ENCODE data around the gene AK8. TPM values are rescaled to one million over a fixed set of nuclear protein-coding genes. Genes with fewer than 3 reads are reported as not detected.
A peak's percentile ranks its signal among the peaks of the same experiment; 100 is the strongest.

Gene AK8
- total RNA-seq, 1 experiment from 2014 or later = 0.88 TPM

- Histone ChIP-seq H3K4me3 (ENCODE audit: low read depth, low read length) (no peak overlapping the region), H3K9me3 (no peaks in the 10 kb centered on the region), H3K36me3 (ENCODE audit: control insufficient read depth, insufficient read depth, low read length) (no peaks in the 10 kb centered on the region), H3K27me3 (replicated peaks; ENCODE audit: control insufficient read depth, insufficient read depth, low read length) (no peaks in the 10 kb centered on the region), H3K4me1 (no peaks in the 10 kb centered on the region; the same call in 1 of the 2 replicates)
- H3K9me3 Mint-ChIP-seq (ENCODE audit: unreplicated experiment) = no peaks in the 10 kb centered on the region
- ChIA-PET CTCF (no interaction called here), POLR2A (no interaction called here)
- DNase-seq = peak in 1 of 2 experiments; percentile 11
- H3K27me3 Mint-ChIP-seq (ENCODE audit: insufficient read depth, unreplicated experiment) = no peaks in the 10 kb centered on the region
- no peak for TF ChIP-seq CTCF (IDR thresholded peaks at IDR 0.05; ENCODE audit: insufficient read depth in 1 of 2, low read depth in 1 of 2, low read length in 1 of 2, severe bottlenecking in 1 of 2, unreplicated experiment in 1 of 2)
- BruUV-seq (replicated peaks) = no TSS peak
- no peaks in the 10 kb centered on the region for H3K36me3 Mint-ChIP-seq (ENCODE audit: insufficient read depth, unreplicated experiment)
- no peak overlapping the region for H3K27ac Mint-ChIP-seq (ENCODE audit: unreplicated experiment)
- intact Hi-C loops (cut with micrococcal nuclease; ENCODE audit: unreplicated experiment) = no loop called here
- H3K4me1 Mint-ChIP-seq (ENCODE audit: low read depth, unreplicated experiment) = peaks cover 5% of the 10 kb centered on the region
- no peak overlapping the region for H3K4me3 Mint-ChIP-seq (ENCODE audit: unreplicated experiment)
Observed at GRCh38 chr9:132745756-132746709, 132.1 kb downstream of the AK8 start.

- Mint-ChIP-seq H3K27me3 (ENCODE audit: insufficient read depth, unreplicated experiment) (no peaks in the 10 kb centered on the region), H3K4me3 (ENCODE audit: unreplicated experiment) (no peak overlapping the region), H3K27ac (ENCODE audit: unreplicated experiment) (no peak overlapping the region), H3K9me3 (ENCODE audit: unreplicated experiment) (no peaks in the 10 kb centered on the region), H3K4me1 (ENCODE audit: low read depth, unreplicated experiment) (peaks cover under 1% of the 10 kb centered on the region), H3K36me3 (ENCODE audit: insufficient read depth, unreplicated experiment) (no peaks in the 10 kb centered on the region)
- no TSS peak for BruUV-seq (replicated peaks)
- no peak for TF ChIP-seq CTCF (IDR thresholded peaks at IDR 0.05; ENCODE audit: insufficient read depth in 1 of 2, low read depth in 1 of 2, low read length in 1 of 2, severe bottlenecking in 1 of 2, unreplicated experiment in 1 of 2)
- no peaks in the 10 kb centered on the region for H3K36me3 ChIP-seq (ENCODE audit: control insufficient read depth, insufficient read depth, low read length)
- intact Hi-C loops (cut with micrococcal nuclease; ENCODE audit: unreplicated experiment) = no loop called here
- H3K9me3 ChIP-seq = no peaks in the 10 kb centered on the region
- H3K27me3 ChIP-seq (replicated peaks; ENCODE audit: control insufficient read depth, insufficient read depth, low read length) = no peaks in the 10 kb centered on the region
- no peak overlapping the region for H3K4me3 ChIP-seq (ENCODE audit: low read depth, low read length)
- ChIA-PET POLR2A (no interaction called here), CTCF (no interaction called here)
- DNase-seq = peak in 1 of 2 experiments; percentile 14
- H3K4me1 ChIP-seq = peaks cover 2% of the 10 kb centered on the region
Observed at GRCh38 chr9:132744881-132745755, 133.0 kb downstream of the AK8 start.

GRCh38 chr9:132743931-132744479 lies 134.1 kb downstream of the AK8 start:
- no peaks in the 10 kb centered on the region for H3K9me3 ChIP-seq
- no peak overlapping the region for H3K4me3 Mint-ChIP-seq (ENCODE audit: unreplicated experiment)
- H3K27me3 Mint-ChIP-seq (ENCODE audit: insufficient read depth, unreplicated experiment) = no peaks in the 10 kb centered on the region
- intact Hi-C loops (cut with micrococcal nuclease; ENCODE audit: unreplicated experiment) = no loop called here
- no peaks in the 10 kb centered on the region for H3K36me3 ChIP-seq (ENCODE audit: control insufficient read depth, insufficient read depth, low read length)
- peak in 1 of 2 experiments; percentile 12 for DNase-seq
- no peak for TF ChIP-seq CTCF (IDR thresholded peaks at IDR 0.05; ENCODE audit: insufficient read depth in 1 of 2, low read depth in 1 of 2, low read length in 1 of 2, severe bottlenecking in 1 of 2, unreplicated experiment in 1 of 2)
- H3K4me1 Mint-ChIP-seq (ENCODE audit: low read depth, unreplicated experiment) = no peaks in the 10 kb centered on the region
- H3K9me3 Mint-ChIP-seq (ENCODE audit: unreplicated experiment) = no peaks in the 10 kb centered on the region
- no peaks in the 10 kb centered on the region for H3K27me3 ChIP-seq (replicated peaks; ENCODE audit: control insufficient read depth, insufficient read depth, low read length)
- CTCF ChIA-PET = no interaction called here
- POLR2A ChIA-PET = no interaction called here
- no peaks in the 10 kb centered on the region for H3K36me3 Mint-ChIP-seq (ENCODE audit: insufficient read depth, unreplicated experiment)
- no peak overlapping the region for H3K27ac Mint-ChIP-seq (ENCODE audit: unreplicated experiment)
- no peak overlapping the region for H3K4me3 ChIP-seq (ENCODE audit: low read depth, low read length)
- peaks cover 10% of the 10 kb centered on the region for H3K4me1 ChIP-seq
- BruUV-seq (replicated peaks) = no TSS peak

Measured in Caco-2 (cell line).